Measurements from ENCODE around the gene GNG7. TPM values are rescaled to one million over a fixed set of nuclear protein-coding genes. Genes with fewer than 3 reads are reported as not detected.

Gene GNG7
- total RNA-seq, 1 experiment from 2014 or later = 7.7 TPM

DNA sequence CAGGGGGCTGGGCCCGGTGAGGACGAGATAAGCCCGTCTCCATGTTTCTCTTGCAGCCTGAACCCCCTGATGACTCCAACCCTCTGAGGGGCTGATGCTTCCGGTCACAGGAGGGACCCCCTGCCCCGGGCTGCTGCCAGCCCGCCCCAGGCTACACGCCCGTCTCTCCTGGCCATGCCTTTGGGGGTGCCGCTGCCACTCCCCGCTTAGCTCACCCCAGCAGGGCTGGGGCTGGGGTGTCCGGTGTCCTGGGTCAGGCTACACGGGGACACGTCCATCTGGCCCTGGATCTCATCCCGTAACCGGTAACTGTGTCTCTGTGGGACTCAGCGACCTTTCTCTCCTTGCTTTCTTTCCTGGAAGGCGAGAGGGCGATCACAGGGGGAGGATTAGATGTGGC, 185.8 kb downstream of the GNG7 start:
- Histone ChIP-seq H2AK5ac (ENCODE audit: insufficient read length, low read length) (no peak overlapping the region), H3T11ph (ENCODE audit: low read length) (no peak overlapping the region), H4K5ac (ENCODE audit: insufficient read length, low read depth, low read length) (no peak overlapping the region), H2BK5ac (ENCODE audit: insufficient read length, low read length) (no peak overlapping the region), H2BK12ac (ENCODE audit: insufficient read length, low read depth, low read length) (no peak overlapping the region), H3K18ac (ENCODE audit: insufficient read length, low read depth, low read length) (no peak overlapping the region), H3K4ac (ENCODE audit: low read depth, low read length) (no peak overlapping the region), H3K9me3 (ENCODE audit: control insufficient read depth, low read depth, low read length) (no peaks in the 10 kb centered on the region), H2BK20ac (ENCODE audit: low read depth, low read length, poor library complexity, severe bottlenecking) (no peak overlapping the region), H3K27ac (ENCODE audit: insufficient read length, low read depth, low read length) (no peak overlapping the region), H3K23ac (ENCODE audit: insufficient read length, low read depth, low read length) (no peak overlapping the region), H3K4me1 (ENCODE audit: insufficient read depth, low read length) (no peaks in the 10 kb centered on the region), H4K8ac (replicated peaks; ENCODE audit: insufficient read length, low read depth, low read length) (no peak overlapping the region), H4K20me1 (ENCODE audit: control insufficient read depth, insufficient read depth, insufficient read length) (no peaks in the 10 kb centered on the region), H2AFZ (ENCODE audit: low read length) (no peak overlapping the region), H2BK15ac (ENCODE audit: low read depth, low read length) (no peak overlapping the region), H2BK120ac (ENCODE audit: low read depth, low read length, poor library complexity, severe bottlenecking) (no peak overlapping the region), H3K23me2 (ENCODE audit: insufficient read length, low read depth, low read length, poor library complexity, severe bottlenecking) (no peaks in the 10 kb centered on the region), H4K91ac (ENCODE audit: insufficient read length, low read depth, low read length) (peak overlapping the region; percentile 61), H3K9ac (ENCODE audit: extremely low read depth, insufficient read length, low read length) (no peak overlapping the region), H3K4me2 (ENCODE audit: insufficient read depth, insufficient read length, low read length) (no peak overlapping the region), H3K79me1 (ENCODE audit: insufficient read depth, low read depth, low read length, poor library complexity, severe bottlenecking) (no peaks in the 10 kb centered on the region), H3K14ac (ENCODE audit: insufficient read depth, low read length) (peak overlapping the region; percentile 17; the same call in 1 of the 2 replicates), H3K79me2 (ENCODE audit: insufficient read depth, low read length) (no peaks in the 10 kb centered on the region), H3K27me3 (ENCODE audit: insufficient read depth, low read length) (no peaks in the 10 kb centered on the region), H3K56ac (ENCODE audit: insufficient read length, low read depth, low read length) (no peak overlapping the region)
- no peaks in the 10 kb centered on the region; a peak in 1 of 5 replicates for H3K9me3 Mint-ChIP-seq
- H3K4me3 Mint-ChIP-seq = no peak overlapping the region
- H3K27me3 Mint-ChIP-seq (ENCODE audit: low read depth) = no peaks in the 10 kb centered on the region
- no CpG with 5 or more reads among the region's 18 CpGs for WGBS (ENCODE audit: extremely low coverage, insufficient read length, low lambda C conversion rate)
- TF ChIP-seq, protein P1, sequence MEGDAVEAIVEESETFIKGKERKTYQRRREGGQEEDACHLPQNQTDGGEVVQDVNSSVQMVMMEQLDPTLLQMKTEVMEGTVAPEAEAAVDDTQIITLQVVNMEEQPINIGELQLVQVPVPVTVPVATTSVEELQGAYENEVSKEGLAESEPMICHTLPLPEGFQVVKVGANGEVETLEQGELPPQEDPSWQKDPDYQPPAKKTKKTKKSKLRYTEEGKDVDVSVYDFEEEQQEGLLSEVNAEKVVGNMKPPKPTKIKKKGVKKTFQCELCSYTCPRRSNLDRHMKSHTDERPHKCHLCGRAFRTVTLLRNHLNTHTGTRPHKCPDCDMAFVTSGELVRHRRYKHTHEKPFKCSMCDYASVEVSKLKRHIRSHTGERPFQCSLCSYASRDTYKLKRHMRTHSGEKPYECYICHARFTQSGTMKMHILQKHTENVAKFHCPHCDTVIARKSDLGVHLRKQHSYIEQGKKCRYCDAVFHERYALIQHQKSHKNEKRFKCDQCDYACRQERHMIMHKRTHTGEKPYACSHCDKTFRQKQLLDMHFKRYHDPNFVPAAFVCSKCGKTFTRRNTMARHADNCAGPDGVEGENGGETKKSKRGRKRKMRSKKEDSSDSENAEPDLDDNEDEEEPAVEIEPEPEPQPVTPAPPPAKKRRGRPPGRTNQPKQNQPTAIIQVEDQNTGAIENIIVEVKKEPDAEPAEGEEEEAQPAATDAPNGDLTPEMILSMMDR (conservative IDR thresholded peaks at IDR 0.05) = no peak
- peaks cover 0 to 16% of the 10 kb centered on the region in 2 experiments; a peak in 3 of 4 replicates for H3K4me1 Mint-ChIP-seq
- no peak for DNase-seq
- peaks cover 0 to 4% (median 0%) of the 10 kb centered on the region in 3 experiments; a peak in 1 of 7 replicates for H3K36me3 Mint-ChIP-seq (ENCODE audit: insufficient read depth in 1 of 3, low read depth in 3 of 3)
- H3K27ac Mint-ChIP-seq = 0 out of 7 replicates have a peak overlapping the region, but pooled peaks of 1 of the 3 experiments have one; percentile 18
